Ascending aorta (tissue), 2 donors: ENCODE measurements around the gene TRIO. TPM values are rescaled to one million over a fixed set of nuclear protein-coding genes. Genes with fewer than 3 reads are reported as not detected.

Experiments
- DNase-seq, 2 donors: peaks; one replicate each; pipeline ENCODE4 v3.0.0-alpha.2; 2019; ENCODE audit warnings: low spot score in 2 of 2
- H3K27ac ChIP-seq, 2 donors: fragments of 200-600 bp; sonication (generic); one replicate each; pipeline ENCODE4 v1.5.1; 2016 to 2017; ENCODE audit warnings: mild to moderate bottlenecking in 1 of 2
- H3K27me3 ChIP-seq: fragments of 200-600 bp; sonication (generic); one replicate; pipeline ENCODE4 v1.5.1; 2017
- H3K36me3 ChIP-seq, 2 donors: fragments of 200-600 bp; sonication (generic); one replicate each; pipeline ENCODE4 v1.5.1; 2016
- H3K4me1 ChIP-seq, 2 donors: fragments of 200-600 bp; sonication (generic); one replicate each; pipeline ENCODE4 v1.5.1; 2016 to 2017; ENCODE audit warnings: mild to moderate bottlenecking in 1 of 2
- H3K4me3 ChIP-seq, 2 donors: fragments of 200-600 bp; sonication (generic); one replicate each; pipeline ENCODE4 v1.5.1; 2016 to 2017; ENCODE audit warnings: mild to moderate bottlenecking in 1 of 2
- H3K9me3 ChIP-seq, 2 donors: fragments of 200-600 bp; sonication (generic); one replicate each; pipeline ENCODE4 v1.5.1; 2016
- intact Hi-C: fragments of 100-400 bp; cut with DNase I; formaldehyde crosslinking; loops from one replicate; pipeline ENCODE4 v1.15.1; 2023
- total RNA-seq: library from RNA; depleted of rRNA; stranded (reverse); fragments of >200 nt; gene quantifications from one replicate; pipeline ENCODE4 v1.1.0, GENCODE V29; 2016
- TF ChIP-seq, protein P1 (sequence below), 3 experiments: fragments of 200-600 bp in 2 of 3; fragments of 450-650 bp in 1 of 3; sonication (generic) in 2 of 3; IDR thresholded peaks; one replicate each; pipeline ENCODE4 v1.5.1; 2016 to 2019; ENCODE audit warnings: antibody characterized with exemption in 3 of 3, mild to moderate bottlenecking in 1 of 3, moderate library complexity in 1 of 3

The TRIO gene
- total RNA-seq, 1 donor from 2014 or later = 262 TPM

DNA sequence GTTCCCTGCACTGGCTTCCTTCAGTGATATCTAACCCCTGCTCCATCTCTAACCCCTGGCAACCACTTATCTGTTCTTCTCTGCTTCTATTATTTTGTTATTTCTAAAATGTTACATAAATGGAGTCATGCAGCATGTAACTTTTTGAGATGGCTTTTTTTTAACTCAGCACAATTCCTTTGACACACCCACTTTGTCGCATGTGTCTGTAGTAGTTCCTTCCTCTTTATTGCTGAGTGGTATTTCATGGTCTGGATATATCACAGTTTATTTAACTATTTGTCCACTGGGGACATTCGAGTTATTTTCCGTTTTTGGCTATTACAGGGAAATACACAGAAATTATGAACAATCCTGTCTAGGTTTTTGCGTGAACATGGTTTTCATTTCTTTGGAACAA is 200.2 kb downstream of the TRIO start:
- intact Hi-C loops = no loop called here
- TF ChIP-seq, protein P1, sequence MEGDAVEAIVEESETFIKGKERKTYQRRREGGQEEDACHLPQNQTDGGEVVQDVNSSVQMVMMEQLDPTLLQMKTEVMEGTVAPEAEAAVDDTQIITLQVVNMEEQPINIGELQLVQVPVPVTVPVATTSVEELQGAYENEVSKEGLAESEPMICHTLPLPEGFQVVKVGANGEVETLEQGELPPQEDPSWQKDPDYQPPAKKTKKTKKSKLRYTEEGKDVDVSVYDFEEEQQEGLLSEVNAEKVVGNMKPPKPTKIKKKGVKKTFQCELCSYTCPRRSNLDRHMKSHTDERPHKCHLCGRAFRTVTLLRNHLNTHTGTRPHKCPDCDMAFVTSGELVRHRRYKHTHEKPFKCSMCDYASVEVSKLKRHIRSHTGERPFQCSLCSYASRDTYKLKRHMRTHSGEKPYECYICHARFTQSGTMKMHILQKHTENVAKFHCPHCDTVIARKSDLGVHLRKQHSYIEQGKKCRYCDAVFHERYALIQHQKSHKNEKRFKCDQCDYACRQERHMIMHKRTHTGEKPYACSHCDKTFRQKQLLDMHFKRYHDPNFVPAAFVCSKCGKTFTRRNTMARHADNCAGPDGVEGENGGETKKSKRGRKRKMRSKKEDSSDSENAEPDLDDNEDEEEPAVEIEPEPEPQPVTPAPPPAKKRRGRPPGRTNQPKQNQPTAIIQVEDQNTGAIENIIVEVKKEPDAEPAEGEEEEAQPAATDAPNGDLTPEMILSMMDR (IDR thresholded peaks at IDR 0.05) = no peak
- Histone ChIP-seq H3K9me3 (no peaks in the 10 kb centered on the region), H3K4me1 (peaks cover 11 to 17% of the 10 kb centered on the region in 2 donors), H3K27me3 (no peaks in the 10 kb centered on the region), H3K36me3 (peaks cover 9 to 11% of the 10 kb centered on the region in 2 donors), H3K4me3 (no peak overlapping the region), H3K27ac (no peak overlapping the region)
- no peak for DNase-seq

GRCh38 chr5:14347522-14347921 is 204.4 kb downstream of the TRIO start:
- TF ChIP-seq, protein P1 (IDR thresholded peaks at IDR 0.05) = no peak
- H3K27me3 ChIP-seq = no peaks in the 10 kb centered on the region
- intact Hi-C loops = no loop called here
- H3K4me3 ChIP-seq = no peak overlapping the region
- DNase-seq = no peak
- peaks cover 4 to 11% of the 10 kb centered on the region in 2 donors for H3K36me3 ChIP-seq
- H3K9me3 ChIP-seq = no peaks in the 10 kb centered on the region
- peaks cover 0 to 7% of the 10 kb centered on the region in 2 donors for H3K4me1 ChIP-seq
- no peak overlapping the region for H3K27ac ChIP-seq

DNA sequence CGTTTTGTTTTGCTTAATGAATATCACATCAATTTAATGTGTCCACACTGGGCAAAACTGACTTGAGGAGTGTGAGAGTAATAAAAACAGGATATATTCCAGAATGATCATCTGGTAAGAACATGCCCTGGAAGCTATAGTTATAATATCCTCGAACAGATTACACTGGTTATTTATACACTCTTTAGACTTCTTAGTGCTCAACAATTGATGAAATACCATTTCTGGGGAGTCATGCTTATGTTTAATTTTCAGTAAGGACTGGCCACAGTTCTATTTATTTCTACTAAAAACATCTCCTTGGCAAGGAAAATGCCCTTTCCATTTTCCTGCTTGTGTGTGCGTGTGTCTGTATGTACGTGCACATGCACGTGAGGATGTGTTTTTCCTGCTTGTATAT is 205.0 kb downstream of the TRIO start:
- TF ChIP-seq, protein P1 (IDR thresholded peaks at IDR 0.05) = no peak
- no peak for DNase-seq
- H3K36me3 ChIP-seq = peaks cover 4 to 11% of the 10 kb centered on the region in 2 donors
- no peaks in the 10 kb centered on the region for H3K9me3 ChIP-seq
- no peaks in the 10 kb centered on the region for H3K27me3 ChIP-seq
- no peak overlapping the region for H3K4me3 ChIP-seq
- peaks cover 0 to 7% of the 10 kb centered on the region in 2 donors for H3K4me1 ChIP-seq
- H3K27ac ChIP-seq = no peak overlapping the region
- intact Hi-C loops = no loop called here

GRCh38 chr5:14349029-14349428 is 205.9 kb downstream of the TRIO start:
- peaks cover 4 to 8% of the 10 kb centered on the region in 2 donors for H3K36me3 ChIP-seq
- no peak overlapping the region for H3K27ac ChIP-seq
- no peak for DNase-seq
- TF ChIP-seq, protein P1 (IDR thresholded peaks at IDR 0.05) = no peak
- no peaks in the 10 kb centered on the region for H3K27me3 ChIP-seq
- H3K4me3 ChIP-seq = no peak overlapping the region
- intact Hi-C loops = no loop called here
- H3K9me3 ChIP-seq = no peaks in the 10 kb centered on the region
- peaks cover 0 to 7% of the 10 kb centered on the region in 2 donors for H3K4me1 ChIP-seq

DNA sequence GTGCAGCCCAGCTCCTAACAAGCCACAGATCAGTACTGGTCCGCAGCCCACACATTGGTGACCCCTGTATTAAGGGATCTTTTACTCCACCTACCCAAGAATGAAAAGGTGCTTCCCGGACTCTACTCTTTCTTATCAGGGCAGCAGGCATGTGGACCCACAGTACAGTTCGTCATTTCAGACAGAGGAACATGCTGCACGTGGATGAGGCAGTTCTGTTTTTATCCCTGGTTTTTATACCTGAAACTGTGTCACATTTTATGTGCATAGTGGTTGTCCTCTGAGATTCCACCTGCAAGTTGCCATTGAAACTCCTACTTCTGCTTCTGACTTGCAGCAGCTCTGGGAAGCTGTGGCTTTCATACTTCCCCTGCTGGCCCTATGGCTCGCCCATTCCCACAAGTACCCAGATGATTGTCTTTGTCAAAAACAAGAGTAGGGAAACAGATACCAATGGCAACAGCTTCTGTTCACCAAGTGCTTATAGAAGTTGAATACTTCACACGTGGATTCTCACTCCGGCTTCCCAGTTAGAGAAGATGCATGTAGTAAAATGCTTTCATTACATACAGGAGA is 208.0 kb downstream of the TRIO start:
- H3K27ac ChIP-seq = no peak overlapping the region

More for the DNA sequence above, 208.0 kb downstream of the TRIO start:
- no peak for DNase-seq
- intact Hi-C loops = loop anchor here (5.0 kb wide), 2 partner anchors 296 to 364 kb away; no protein-coding TSS in a partner anchor
- Histone ChIP-seq H3K36me3 (peaks cover 3 to 4% of the 10 kb centered on the region in 2 donors), H3K27me3 (no peaks in the 10 kb centered on the region), H3K9me3 (no peaks in the 10 kb centered on the region), H3K4me3 (no peak overlapping the region), H3K4me1 (peaks cover 0 to 7% of the 10 kb centered on the region in 2 donors)
- TF ChIP-seq, protein P1 (IDR thresholded peaks at IDR 0.05) = no peak
